Measurements from ENCODE around the gene DMTF1. TPM values are rescaled to one million over a fixed set of nuclear protein-coding genes. Genes with fewer than 3 reads are reported as not detected.
A peak's percentile ranks its signal among the peaks of the same experiment; 100 is the strongest.

Gene DMTF1
- total and polyA plus RNA-seq, 10 of the 15 experiments (the other 5 are each of a cell fraction or from before 2014, with no cell fraction given), result 24.3 to 191 (median 72.0) TPM

GRCh38 chr7:87155788-87156187 lies 3.5 kb downstream of the DMTF1 start (continued):
- TF ChIP-seq NFYB (IDR thresholded peaks at IDR 0.05; ENCODE audit: insufficient read depth, low read depth, low read length), result no peak
- TF ChIP-seq FOXM1 (IDR thresholded peaks at IDR 0.05; ENCODE audit: low read depth, low read length), result peak; percentile 39; the same call in 1 of the 2 replicates
- no peak for TF ChIP-seq NRF1 (conservative IDR thresholded peaks at IDR 0.05; ENCODE audit: low read depth, low read length)
- TF ChIP-seq ZSCAN29 (IDR thresholded peaks at IDR 0.05), result no peak
- TF ChIP-seq SREBF2 (IDR thresholded peaks at IDR 0.05; ENCODE audit: low read length), result no peak
- TF ChIP-seq ZNF687 (IDR thresholded peaks at IDR 0.05), result no peak
- TF ChIP-seq, protein P1, sequence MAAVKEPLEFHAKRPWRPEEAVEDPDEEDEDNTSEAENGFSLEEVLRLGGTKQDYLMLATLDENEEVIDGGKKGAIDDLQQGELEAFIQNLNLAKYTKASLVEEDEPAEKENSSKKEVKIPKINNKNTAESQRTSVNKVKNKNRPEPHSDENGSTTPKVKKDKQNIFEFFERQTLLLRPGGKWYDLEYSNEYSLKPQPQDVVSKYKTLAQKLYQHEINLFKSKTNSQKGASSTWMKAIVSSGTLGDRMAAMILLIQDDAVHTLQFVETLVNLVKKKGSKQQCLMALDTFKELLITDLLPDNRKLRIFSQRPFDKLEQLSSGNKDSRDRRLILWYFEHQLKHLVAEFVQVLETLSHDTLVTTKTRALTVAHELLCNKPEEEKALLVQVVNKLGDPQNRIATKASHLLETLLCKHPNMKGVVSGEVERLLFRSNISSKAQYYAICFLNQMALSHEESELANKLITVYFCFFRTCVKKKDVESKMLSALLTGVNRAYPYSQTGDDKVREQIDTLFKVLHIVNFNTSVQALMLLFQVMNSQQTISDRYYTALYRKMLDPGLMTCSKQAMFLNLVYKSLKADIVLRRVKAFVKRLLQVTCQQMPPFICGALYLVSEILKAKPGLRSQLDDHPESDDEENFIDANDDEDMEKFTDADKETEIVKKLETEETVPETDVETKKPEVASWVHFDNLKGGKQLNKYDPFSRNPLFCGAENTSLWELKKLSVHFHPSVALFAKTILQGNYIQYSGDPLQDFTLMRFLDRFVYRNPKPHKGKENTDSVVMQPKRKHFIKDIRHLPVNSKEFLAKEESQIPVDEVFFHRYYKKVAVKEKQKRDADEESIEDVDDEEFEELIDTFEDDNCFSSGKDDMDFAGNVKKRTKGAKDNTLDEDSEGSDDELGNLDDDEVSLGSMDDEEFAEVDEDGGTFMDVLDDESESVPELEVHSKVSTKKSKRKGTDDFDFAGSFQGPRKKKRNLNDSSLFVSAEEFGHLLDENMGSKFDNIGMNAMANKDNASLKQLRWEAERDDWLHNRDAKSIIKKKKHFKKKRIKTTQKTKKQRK (IDR thresholded peaks at IDR 0.05; ENCODE audit: low read depth, low read length), result no peak
- TF ChIP-seq ZNF622 (IDR thresholded peaks at IDR 0.05), result no peak
- peak; percentile 33; the same call in 1 of the 2 replicates for TF ChIP-seq MTA2 (IDR thresholded peaks at IDR 0.05; ENCODE audit: low read depth)
- TF ChIP-seq ZNF24 (IDR thresholded peaks at IDR 0.05), result no peak
- TF ChIP-seq KDM1A (IDR thresholded peaks at IDR 0.05; ENCODE audit: borderline replicate concordance), result no peak
- no peak for TF ChIP-seq CHD2 (IDR thresholded peaks at IDR 0.05; ENCODE audit: borderline replicate concordance, low read depth, low read length)
- TF ChIP-seq, protein P2, sequence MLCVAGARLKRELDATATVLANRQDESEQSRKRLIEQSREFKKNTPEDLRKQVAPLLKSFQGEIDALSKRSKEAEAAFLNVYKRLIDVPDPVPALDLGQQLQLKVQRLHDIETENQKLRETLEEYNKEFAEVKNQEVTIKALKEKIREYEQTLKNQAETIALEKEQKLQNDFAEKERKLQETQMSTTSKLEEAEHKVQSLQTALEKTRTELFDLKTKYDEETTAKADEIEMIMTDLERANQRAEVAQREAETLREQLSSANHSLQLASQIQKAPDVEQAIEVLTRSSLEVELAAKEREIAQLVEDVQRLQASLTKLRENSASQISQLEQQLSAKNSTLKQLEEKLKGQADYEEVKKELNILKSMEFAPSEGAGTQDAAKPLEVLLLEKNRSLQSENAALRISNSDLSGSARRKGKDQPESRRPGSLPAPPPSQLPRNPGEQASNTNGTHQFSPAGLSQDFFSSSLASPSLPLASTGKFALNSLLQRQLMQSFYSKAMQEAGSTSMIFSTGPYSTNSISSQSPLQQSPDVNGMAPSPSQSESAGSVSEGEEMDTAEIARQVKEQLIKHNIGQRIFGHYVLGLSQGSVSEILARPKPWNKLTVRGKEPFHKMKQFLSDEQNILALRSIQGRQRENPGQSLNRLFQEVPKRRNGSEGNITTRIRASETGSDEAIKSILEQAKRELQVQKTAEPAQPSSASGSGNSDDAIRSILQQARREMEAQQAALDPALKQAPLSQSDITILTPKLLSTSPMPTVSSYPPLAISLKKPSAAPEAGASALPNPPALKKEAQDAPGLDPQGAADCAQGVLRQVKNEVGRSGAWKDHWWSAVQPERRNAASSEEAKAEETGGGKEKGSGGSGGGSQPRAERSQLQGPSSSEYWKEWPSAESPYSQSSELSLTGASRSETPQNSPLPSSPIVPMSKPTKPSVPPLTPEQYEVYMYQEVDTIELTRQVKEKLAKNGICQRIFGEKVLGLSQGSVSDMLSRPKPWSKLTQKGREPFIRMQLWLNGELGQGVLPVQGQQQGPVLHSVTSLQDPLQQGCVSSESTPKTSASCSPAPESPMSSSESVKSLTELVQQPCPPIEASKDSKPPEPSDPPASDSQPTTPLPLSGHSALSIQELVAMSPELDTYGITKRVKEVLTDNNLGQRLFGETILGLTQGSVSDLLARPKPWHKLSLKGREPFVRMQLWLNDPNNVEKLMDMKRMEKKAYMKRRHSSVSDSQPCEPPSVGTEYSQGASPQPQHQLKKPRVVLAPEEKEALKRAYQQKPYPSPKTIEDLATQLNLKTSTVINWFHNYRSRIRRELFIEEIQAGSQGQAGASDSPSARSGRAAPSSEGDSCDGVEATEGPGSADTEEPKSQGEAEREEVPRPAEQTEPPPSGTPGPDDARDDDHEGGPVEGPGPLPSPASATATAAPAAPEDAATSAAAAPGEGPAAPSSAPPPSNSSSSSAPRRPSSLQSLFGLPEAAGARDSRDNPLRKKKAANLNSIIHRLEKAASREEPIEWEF (IDR thresholded peaks at IDR 0.05; ENCODE audit: insufficient replicate concordance, low read depth, low read length), result no peak
- no peak for TF ChIP-seq CBX3 (IDR thresholded peaks at IDR 0.05; ENCODE audit: borderline replicate concordance, low read depth)
- TF ChIP-seq, protein P3, sequence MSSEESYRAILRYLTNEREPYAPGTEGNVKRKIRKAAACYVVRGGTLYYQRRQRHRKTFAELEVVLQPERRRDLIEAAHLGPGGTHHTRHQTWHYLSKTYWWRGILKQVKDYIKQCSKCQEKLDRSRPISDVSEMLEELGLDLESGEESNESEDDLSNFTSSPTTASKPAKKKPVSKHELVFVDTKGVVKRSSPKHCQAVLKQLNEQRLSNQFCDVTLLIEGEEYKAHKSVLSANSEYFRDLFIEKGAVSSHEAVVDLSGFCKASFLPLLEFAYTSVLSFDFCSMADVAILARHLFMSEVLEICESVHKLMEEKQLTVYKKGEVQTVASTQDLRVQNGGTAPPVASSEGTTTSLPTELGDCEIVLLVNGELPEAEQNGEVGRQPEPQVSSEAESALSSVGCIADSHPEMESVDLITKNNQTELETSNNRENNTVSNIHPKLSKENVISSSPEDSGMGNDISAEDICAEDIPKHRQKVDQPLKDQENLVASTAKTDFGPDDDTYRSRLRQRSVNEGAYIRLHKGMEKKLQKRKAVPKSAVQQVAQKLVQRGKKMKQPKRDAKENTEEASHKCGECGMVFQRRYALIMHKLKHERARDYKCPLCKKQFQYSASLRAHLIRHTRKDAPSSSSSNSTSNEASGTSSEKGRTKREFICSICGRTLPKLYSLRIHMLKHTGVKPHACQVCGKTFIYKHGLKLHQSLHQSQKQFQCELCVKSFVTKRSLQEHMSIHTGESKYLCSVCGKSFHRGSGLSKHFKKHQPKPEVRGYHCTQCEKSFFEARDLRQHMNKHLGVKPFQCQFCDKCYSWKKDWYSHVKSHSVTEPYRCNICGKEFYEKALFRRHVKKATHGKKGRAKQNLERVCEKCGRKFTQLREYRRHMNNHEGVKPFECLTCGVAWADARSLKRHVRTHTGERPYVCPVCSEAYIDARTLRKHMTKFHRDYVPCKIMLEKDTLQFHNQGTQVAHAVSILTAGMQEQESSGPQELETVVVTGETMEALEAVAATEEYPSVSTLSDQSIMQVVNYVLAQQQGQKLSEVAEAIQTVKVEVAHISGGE (CRISPR knock-in tag; IDR thresholded peaks at IDR 0.05), result no peak

Data from GM12878 (cell line).